IPS DF 19.7 (cell line): ENCODE data around the gene FAM89B.

Experiments used
- DNase-seq: peaks from one replicate; pipeline ENCODE4 v3.0.0-alpha.2; 2013; ENCODE audit warnings: low read depth, low spot score

The FAM89B gene

GRCh38 chr11:65588199-65589054, 16.1 kb downstream of the FAM89B start:
- DNase-seq = no peak

DNA sequence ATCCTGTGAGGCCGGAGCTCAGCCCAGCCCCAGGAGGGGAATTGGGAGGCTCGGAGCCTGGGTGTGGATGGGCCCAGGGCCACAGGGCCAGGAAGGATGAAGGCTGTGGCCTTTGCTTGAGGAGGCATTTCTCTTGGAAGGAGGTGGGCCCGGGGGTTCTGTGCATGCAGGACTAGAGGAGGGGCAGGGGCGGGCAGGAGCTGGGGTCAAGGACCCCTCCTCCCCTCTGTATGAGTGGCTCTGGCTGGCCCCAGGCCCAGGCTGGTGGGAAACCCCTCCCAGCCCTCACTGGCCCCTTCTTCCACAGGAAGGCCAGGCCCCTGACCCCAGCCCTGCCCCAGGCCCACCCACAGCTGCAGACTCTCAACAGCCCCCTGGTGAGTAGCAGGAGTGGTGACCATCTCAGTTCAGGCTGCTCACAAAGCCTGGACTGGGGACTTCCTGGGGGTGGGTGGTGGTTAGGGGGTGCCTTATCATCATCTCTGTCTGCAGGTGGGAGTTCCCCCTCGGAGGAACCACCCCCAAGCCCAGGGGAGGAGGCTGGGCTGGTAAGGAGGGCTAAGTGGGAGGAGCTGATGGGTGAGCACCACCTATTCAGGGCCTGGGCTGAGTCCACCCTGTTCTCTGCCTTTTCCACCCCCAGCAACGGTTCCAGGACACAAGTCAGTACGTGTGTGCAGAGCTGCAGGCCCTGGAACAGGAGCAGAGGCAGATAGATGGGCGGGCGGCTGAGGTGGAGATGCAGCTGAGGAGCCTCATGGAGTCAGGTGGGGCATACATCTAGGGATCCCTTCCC, 17.3 kb downstream of the FAM89B start:
- no peak for DNase-seq

DNA sequence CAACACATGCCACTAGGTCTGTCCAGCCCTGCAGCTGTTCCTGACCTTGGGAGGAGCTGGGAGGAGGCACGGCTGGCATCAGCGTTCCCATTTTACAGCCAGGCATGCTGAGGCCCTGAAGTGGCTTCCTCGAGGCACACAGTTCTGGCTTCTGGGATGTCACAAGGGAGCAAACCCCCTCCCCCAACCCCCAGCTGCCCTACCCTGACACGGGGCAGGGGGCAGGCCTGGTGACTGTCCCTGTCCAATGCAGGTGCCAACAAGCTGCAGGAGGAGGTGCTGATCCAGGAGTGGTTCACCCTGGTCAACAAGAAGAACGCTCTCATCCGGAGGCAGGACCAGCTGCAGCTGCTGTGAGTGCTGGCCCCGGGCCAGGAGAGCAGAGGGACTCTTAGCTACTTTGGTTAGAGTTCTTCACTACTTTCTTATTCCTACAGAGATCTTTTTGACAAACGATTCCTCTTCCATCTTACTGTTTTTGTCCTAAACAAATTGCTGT, 18.0 kb downstream of the FAM89B start:
- DNase-seq = no peak

DNA sequence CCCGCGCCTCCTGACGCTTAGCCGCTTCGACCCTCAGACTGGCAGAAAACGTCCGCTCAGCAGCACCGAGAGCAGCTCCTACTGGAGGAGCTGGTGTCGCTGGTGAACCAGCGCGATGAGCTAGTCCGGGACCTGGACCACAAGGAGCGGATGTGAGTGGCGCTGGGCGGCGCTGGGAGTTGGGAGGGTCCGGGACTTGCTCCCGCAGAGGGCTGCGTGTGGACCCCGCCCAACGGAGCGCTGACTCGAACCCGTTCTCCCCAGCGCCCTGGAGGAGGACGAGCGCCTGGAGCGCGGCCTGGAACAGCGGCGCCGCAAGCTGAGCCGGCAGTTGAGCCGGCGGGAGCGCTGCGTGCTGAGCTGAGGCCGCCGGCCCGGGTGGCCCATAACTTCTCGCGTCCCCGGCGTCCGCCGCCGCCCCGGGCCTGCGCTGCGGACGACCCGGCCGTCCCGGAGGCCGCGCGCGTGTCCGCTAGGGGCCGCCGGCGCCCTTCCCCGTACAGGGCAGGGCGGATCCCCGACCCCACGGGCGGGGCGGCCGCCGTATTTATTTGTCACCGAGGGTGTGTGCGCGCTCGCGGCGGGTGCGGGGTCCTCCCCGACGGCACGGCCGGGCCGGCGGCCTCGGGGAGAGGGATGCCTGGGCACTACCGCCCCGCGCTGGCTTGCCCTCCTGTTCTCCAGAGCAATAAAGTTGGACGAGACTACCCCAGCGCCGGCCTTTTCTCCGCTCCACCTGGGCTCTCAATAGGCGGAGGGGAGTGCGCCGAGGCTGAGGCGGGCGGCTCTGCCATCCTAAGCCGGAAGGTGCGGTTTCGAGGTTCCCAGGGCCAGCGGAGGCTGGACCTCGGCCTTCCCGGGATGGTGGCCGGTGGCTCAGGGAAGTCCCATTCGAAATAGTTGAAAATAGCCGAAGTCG, 19.9 kb downstream of the FAM89B start:
- DNase-seq = no peak

DNA sequence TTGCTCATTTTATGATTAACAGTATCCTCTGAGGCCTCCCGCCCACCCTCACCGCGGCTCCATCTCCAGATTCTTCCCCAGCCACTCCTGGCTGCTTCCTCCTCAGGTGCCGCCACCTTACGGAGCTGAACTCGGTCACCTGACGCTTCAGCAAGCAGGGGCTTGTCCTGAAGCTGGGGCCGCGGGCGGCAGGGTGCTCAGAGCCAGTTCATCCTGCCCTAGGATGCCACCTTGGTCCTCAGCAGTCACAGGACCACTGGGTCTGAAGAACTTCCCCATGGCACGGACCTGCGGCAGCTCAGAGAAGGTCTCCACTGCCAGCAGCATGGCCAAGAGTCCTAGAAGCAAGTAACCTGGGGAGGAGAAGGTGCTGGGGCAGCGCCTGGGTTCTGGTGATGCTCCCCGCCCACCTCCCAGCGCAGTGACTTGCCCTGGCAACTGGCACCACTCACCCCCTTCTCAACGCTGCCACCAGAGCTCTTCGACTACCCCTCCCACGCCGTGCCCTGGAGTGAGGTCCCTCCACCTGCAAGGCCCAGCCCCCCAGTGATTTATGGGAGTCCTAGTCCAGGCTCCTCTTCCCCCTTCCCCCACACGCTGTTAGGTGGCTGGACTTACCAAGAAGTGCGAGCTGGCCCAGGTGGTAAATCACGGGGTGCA, 20.6 kb downstream of the FAM89B start:
- no peak for DNase-seq

- DNase-seq = no peak
These were observed 21.4 kb downstream of the FAM89B start for GRCh38 chr11:65593518-65594414.

- DNase-seq = no peak
These were observed 22.8 kb downstream of the FAM89B start for GRCh38 chr11:65595131-65595530.

GRCh38 chr11:65595543-65596281, 23.4 kb downstream of the FAM89B start, which contains the start of gene KCNK7:
TSS of gene KCNK7 (minus strand) at chr11:65595800. CDS start at chr11:65595772, 28 bp downstream.
- no peak for DNase-seq

DNA sequence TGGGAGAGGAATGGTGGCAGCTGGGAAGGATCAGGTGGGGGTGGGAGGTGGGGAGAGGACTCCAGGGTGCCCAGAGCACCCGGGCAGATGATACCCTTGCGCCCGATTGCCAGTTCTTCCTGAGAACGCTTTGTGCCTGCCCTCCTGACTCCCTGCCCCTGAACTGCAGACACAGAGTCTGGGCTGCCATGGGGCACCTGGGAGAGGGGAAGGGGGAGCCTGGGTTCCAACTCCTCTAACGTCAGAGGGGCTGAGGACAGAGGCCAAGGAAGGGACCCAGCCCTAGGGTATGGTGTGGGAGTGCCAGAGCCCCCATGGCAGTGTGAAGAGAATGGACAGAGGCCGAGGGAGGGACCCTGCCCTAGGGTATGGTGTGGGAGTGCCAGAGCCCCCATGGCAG, 24.2 kb downstream of the FAM89B start:
- DNase-seq = no peak

DNA sequence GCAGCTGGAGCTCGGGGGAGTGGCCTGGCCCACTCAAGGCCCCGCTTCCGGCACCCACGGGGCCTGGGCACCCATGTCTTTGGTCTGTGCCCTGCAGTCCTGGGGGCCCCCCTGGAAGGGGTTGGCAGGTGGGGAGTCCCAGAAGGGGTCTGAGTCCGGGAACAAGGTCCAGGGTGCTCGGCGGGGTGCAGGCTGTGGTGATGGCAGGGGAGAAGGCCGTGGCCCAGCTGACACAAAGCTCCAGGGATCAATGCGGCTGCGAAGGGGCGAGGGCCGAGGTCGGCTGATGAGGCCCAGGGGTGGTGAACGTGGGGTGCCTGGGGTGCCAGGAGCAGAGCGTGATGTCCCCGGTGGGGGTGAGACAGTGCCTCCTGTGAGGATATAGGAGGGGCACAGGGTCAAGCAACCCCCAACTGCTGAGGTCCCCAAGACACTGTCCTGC, 25.9 kb downstream of the FAM89B start:
- no peak for DNase-seq

GRCh38 chr11:65599216-65599954, 27.0 kb downstream of the FAM89B start:
- no peak for DNase-seq

DNA sequence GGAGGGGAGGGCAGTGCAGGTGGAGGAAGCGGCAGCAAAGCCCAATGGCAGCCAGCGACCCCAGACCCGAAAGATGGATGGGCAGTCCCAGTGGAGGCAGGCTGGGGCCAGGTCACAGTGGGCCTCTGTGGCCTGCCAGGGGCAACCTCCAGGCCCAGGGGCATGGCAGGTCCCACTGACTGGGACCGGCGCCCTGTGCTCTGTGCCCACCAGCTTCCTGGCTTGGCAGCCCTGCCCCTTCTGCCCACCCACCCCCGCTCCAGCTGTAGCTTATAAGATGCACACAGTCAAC, 27.6 kb downstream of the FAM89B start:
- no peak for DNase-seq

DNA sequence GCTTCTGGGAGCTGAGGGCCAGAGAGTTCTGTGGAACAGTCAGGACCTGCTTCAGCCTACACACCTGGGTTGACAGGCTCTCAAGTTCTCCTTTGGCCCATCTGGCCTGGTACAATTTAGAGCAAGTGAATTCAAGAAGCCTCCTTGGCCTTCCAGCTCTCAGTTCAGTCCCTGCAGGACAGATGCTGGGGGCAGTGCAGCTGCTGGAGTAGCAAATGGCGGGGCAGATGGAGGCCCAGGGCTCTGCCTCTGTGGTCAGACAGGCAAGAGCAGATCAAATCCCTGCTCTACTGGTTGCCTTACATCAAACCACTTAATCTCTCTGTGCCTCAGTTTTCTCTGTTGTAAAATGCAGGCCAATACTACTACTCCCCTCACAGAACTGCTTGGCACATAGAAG, 31.9 kb downstream of the FAM89B start:
- DNase-seq = no peak

DNA sequence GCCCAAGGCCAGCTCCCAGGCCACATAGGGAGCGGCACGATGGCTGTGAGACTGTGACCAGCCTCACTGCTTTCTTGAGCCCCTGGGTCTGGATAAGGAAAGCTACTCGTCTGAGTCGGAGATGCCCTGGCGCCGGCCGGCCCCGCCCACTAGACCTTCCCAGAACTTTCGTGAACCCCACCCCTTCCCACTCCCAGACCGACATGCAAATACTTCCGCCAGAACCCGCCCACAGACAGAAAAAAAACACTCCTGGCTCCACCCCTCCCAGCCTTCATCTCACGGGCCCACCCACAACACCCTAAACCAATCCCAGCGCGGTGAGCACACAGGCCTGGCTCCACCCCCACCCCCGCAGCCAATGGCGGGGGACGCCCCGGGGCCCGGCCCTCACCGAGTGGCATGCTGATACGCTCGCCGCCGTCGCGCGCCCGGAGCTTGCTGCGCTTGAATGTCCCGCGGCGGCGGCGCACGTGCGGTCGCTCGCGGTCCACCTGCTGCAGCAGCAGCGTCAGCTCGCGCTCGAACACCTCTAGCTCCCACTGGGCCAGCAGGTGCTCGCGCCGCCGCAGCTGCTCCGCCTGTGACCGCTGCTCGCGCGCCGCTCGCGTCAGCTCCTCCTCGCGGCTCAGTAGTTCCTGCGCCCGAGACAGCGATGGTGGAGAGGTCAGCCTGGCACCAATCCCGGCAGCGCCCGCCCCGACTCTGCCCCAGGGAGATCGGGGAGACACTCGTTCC, 34.7 kb downstream of the FAM89B start:
- peak; percentile 92 for DNase-seq

- DNase-seq = no peak
These were observed 35.5 kb downstream of the FAM89B start for GRCh38 chr11:65607614-65608426.

DNA sequence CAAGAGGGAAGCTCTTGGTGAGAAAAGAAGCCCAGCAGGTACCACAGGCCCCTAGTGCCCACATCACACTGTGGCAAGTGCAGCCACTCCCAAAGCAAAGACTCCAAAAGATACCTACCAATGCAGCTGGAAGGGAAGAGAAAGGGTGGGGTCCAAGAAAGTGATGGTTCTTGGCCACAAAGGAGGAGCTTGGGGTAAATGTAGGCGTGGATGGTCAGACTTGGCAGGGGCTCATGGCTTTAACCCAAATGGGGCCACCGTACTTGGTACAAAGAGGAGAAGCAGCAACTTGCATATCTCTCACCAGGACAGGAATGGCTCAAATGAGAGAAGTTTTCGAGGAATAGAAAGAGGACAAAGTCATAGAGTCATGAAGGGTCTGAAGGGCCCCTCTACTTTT, 36.9 kb downstream of the FAM89B start:
- no peak for DNase-seq

GRCh38 chr11:65609665-65610064, 37.3 kb downstream of the FAM89B start:
- no peak for DNase-seq
